ENCODE results near the gene PRICKLE3.

DNA sequence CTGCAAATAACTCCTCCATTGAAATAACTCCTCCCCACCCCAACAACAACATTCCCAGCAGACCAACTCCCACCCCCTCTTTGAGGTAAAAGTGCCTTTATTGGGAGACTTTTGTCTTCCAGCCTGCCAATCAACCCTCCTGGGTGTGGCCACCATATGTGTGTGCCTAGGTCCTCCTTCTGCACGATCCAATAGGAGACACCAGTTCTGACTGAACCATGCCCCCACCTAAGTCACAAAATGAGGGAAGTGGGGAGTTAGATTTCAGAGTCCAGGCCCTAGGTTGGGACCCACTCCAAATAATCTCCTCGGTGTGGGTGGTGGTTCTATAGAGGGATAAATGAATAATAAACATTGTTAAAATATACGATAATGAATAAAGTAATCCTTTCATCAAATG is 11.4 kb downstream of the PRICKLE3 start:
- TF ChIP-seq, protein P1, sequence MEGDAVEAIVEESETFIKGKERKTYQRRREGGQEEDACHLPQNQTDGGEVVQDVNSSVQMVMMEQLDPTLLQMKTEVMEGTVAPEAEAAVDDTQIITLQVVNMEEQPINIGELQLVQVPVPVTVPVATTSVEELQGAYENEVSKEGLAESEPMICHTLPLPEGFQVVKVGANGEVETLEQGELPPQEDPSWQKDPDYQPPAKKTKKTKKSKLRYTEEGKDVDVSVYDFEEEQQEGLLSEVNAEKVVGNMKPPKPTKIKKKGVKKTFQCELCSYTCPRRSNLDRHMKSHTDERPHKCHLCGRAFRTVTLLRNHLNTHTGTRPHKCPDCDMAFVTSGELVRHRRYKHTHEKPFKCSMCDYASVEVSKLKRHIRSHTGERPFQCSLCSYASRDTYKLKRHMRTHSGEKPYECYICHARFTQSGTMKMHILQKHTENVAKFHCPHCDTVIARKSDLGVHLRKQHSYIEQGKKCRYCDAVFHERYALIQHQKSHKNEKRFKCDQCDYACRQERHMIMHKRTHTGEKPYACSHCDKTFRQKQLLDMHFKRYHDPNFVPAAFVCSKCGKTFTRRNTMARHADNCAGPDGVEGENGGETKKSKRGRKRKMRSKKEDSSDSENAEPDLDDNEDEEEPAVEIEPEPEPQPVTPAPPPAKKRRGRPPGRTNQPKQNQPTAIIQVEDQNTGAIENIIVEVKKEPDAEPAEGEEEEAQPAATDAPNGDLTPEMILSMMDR (IDR thresholded peaks at IDR 0.05): no peak
- TF ChIP-seq POLR2A (IDR thresholded peaks at IDR 0.05) (no peak), POLR2AphosphoS5 (IDR thresholded peaks at IDR 0.05) (no peak), EP300 (IDR thresholded peaks at IDR 0.05; ENCODE audit: low read depth) (no peak)
